Neural progenitor cell (in vitro differentiated cells): ENCODE measurements around the gene GABBR2. TPM values are rescaled to one million over a fixed set of nuclear protein-coding genes. Genes with fewer than 3 reads are reported as not detected.

Experiments
- DNase-seq: peaks from one replicate; pipeline ENCODE4 v3.0.0-alpha.2; 2016; ENCODE audit warnings: low spot score
- H2AFZ ChIP-seq: fragments of 200-600 bp; sonication (generic); replicated peaks from 2 replicates; pipeline ENCODE4 v1.6.1; 2016; ENCODE audit warnings: antibody characterized with exemption
- H3F3A ChIP-seq: fragments of 200-600 bp; sonication (generic); 2 replicates; pipeline ENCODE4 v1.6.1; 2016; ENCODE audit warnings: antibody characterized with exemption, low read depth
- H3K27ac ChIP-seq: fragments of 200-600 bp; sonication (generic); 2 replicates; pipeline ENCODE4 v1.5.1; 2016; ENCODE audit warnings: mild to moderate bottlenecking
- H3K27me3 ChIP-seq: fragments of 200-600 bp; sonication (generic); 2 replicates; pipeline ENCODE4 v1.6.1; 2016; ENCODE audit warnings: mild to moderate bottlenecking, moderate library complexity
- H3K36me3 ChIP-seq: fragments of 200-600 bp; sonication (generic); 2 replicates; pipeline ENCODE4 v1.5.1; 2016
- H3K4me1 ChIP-seq: fragments of 200-600 bp; sonication (generic); 2 replicates; pipeline ENCODE4 v1.6.1; 2016; ENCODE audit warnings: mixed run types
- H3K4me2 ChIP-seq: fragments of 200-600 bp; sonication (generic); 2 replicates; pipeline ENCODE4 v1.6.1; 2016
- H3K4me3 ChIP-seq: fragments of 200-600 bp; sonication (generic); 2 replicates; pipeline ENCODE4 v1.5.1; 2016
- H3K79me2 ChIP-seq: fragments of 200-600 bp; sonication (generic); 2 replicates; pipeline ENCODE4 v1.6.1; 2016; ENCODE audit warnings: low read depth
- H3K9ac ChIP-seq: fragments of 200-600 bp; sonication (generic); 2 replicates; pipeline ENCODE4 v1.6.1; 2016
- H3K9me3 ChIP-seq: fragments of 200-600 bp; sonication (generic); 2 replicates; pipeline ENCODE4 v1.5.1; 2016; ENCODE audit warnings: low read depth
- H4K20me1 ChIP-seq: fragments of 200-600 bp; sonication (generic); 2 replicates; pipeline ENCODE4 v1.6.1; 2016; ENCODE audit warnings: low read depth
- H3K27ac Mint-ChIP-seq: 3 replicates; pipeline ENCODE4 v1.8.0; 2021; ENCODE audit warnings: mixed read lengths
- H3K27me3 Mint-ChIP-seq: 2 replicates; pipeline ENCODE4 v1.8.0; 2022; ENCODE audit warnings: low read depth, mild to moderate bottlenecking, inconsistent platforms, moderate library complexity, mixed read lengths; ENCODE audit not compliant: insufficient read depth
- H3K36me3 Mint-ChIP-seq: 3 replicates; pipeline ENCODE4 v1.8.0; 2021; ENCODE audit warnings: mixed read lengths
- H3K4me1 Mint-ChIP-seq: 3 replicates; pipeline ENCODE4 v1.8.0; 2021; ENCODE audit warnings: mixed read lengths
- H3K4me3 Mint-ChIP-seq: 3 replicates; pipeline ENCODE4 v1.8.0; 2021; ENCODE audit warnings: mild to moderate bottlenecking, moderate library complexity, mixed read lengths
- H3K9me3 Mint-ChIP-seq: 3 replicates; pipeline ENCODE4 v1.8.0; 2020; ENCODE audit warnings: mixed read lengths
- EZH2 ChIP-seq: fragments of 200-600 bp; sonication (generic); IDR thresholded peaks from 2 replicates; pipeline ENCODE4 v1.6.1; 2017; ENCODE audit warnings: antibody characterized with exemption, mild to moderate bottlenecking, moderate library complexity
- EZH2phosphoT487 ChIP-seq: fragments of 200-600 bp; sonication (generic); IDR thresholded peaks from 2 replicates; pipeline ENCODE4 v1.6.1; 2017; ENCODE audit warnings: antibody characterized with exemption
- total RNA-seq: library from RNA; depleted of rRNA; stranded (reverse); fragments of >200 nt; gene quantifications from 2 replicates; pipeline ENCODE4 v1.2.3, GENCODE V29; 2015; ENCODE audit warnings: low replicate concordance
- TF ChIP-seq, protein P1 (sequence below): fragments of 200-600 bp; sonication (generic); IDR thresholded peaks from 2 replicates; pipeline ENCODE4 v1.5.1; 2017; ENCODE audit warnings: antibody characterized with exemption, mild to moderate bottlenecking

The GABBR2 gene
- total RNA-seq, 1 donor from 2014 or later, result not detected

DNA sequence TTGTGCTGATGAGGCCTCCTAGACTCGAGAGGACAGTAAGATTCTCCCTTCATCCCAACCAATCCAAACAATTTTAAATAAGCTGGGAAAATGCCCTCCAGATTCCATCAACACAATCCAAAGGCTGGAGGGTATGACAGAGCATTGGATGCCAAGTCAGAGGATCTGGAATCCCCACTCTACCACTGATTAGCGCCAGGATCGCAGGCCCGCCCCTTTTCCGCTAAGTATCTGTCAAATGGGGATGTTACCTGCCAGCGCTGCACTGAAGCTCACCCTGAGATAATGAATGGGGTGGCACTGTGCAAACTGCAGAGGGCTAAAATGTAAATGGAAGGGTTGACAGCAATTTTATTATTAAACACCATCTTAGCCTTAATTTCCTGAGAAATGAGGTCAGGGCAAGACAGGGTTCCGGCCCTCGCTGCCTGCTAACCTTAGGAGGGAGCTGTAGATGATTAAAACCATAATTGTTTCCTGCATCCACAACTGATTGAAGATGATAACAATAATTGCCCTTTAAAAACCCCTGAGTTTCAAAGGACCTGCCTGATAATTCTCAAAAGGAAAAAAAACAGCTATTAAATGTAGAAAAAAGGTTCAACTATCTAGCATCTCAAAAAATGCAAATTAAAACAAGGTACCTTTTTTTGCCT lies 31.6 kb upstream of the GABBR2 start:
- Histone ChIP-seq H3K9ac (no peak overlapping the region), H3K27me3 (no peaks in the 10 kb centered on the region), H3K4me1 (no peaks in the 10 kb centered on the region), H3K27ac (no peak overlapping the region), H3K9me3 (no peaks in the 10 kb centered on the region), H3K36me3 (no peaks in the 10 kb centered on the region), H4K20me1 (no peaks in the 10 kb centered on the region), H3K4me2 (no peak overlapping the region), H3K79me2 (no peaks in the 10 kb centered on the region), H3K4me3 (no peak overlapping the region), H2AFZ (no peak overlapping the region), H3F3A (no peaks in the 10 kb centered on the region)
- no peak overlapping the region for H3K4me3 Mint-ChIP-seq
- peaks cover 6% of the 10 kb centered on the region for H3K27me3 Mint-ChIP-seq
- H3K9me3 Mint-ChIP-seq, result peaks cover 13% of the 10 kb centered on the region
- H3K27ac Mint-ChIP-seq, result no peak overlapping the region
- DNase-seq, result no peak
- peaks cover 38% of the 10 kb centered on the region for H3K36me3 Mint-ChIP-seq
- TF ChIP-seq, protein P1, sequence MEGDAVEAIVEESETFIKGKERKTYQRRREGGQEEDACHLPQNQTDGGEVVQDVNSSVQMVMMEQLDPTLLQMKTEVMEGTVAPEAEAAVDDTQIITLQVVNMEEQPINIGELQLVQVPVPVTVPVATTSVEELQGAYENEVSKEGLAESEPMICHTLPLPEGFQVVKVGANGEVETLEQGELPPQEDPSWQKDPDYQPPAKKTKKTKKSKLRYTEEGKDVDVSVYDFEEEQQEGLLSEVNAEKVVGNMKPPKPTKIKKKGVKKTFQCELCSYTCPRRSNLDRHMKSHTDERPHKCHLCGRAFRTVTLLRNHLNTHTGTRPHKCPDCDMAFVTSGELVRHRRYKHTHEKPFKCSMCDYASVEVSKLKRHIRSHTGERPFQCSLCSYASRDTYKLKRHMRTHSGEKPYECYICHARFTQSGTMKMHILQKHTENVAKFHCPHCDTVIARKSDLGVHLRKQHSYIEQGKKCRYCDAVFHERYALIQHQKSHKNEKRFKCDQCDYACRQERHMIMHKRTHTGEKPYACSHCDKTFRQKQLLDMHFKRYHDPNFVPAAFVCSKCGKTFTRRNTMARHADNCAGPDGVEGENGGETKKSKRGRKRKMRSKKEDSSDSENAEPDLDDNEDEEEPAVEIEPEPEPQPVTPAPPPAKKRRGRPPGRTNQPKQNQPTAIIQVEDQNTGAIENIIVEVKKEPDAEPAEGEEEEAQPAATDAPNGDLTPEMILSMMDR, result no peak
- no peak for TF ChIP-seq EZH2
- no peak for TF ChIP-seq EZH2phosphoT487
- no peaks in the 10 kb centered on the region for H3K4me1 Mint-ChIP-seq

DNA sequence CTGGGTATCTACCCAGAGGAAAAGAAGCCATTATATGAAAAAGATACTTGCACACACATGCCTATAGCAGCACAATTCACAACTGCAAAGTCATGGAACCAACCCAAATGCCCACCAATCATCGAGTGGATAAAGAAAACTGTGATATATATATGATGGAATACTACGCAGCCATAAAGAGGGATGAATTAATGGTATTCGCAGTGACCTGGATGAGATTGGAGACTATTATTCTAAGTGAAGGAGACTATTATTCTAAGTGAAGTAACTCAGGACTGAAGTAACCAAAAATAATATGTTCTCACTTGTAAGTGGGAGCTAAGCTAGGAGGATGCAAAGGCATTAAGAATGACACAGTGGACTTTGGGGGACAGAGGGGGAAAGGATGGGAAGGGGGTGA lies 30.0 kb upstream of the GABBR2 start:
- H3K4me3 ChIP-seq, result no peak overlapping the region
- H3K27ac Mint-ChIP-seq, result no peak overlapping the region
- no peak overlapping the region for H2AFZ ChIP-seq
- H3F3A ChIP-seq, result no peaks in the 10 kb centered on the region
- H3K4me3 Mint-ChIP-seq, result no peak overlapping the region
- DNase-seq, result no peak
- TF ChIP-seq EZH2 (no peak), EZH2phosphoT487 (no peak)
- TF ChIP-seq, protein P1, result no peak
- H3K9me3 Mint-ChIP-seq, result peaks cover 13% of the 10 kb centered on the region
- no peak overlapping the region for H3K27ac ChIP-seq
- peaks cover 32% of the 10 kb centered on the region for H3K36me3 Mint-ChIP-seq
- H3K27me3 ChIP-seq, result no peaks in the 10 kb centered on the region
- H3K4me2 ChIP-seq, result no peak overlapping the region
- H3K27me3 Mint-ChIP-seq, result peaks cover under 1% of the 10 kb centered on the region
- H3K9ac ChIP-seq, result no peak overlapping the region
- H3K36me3 ChIP-seq, result no peaks in the 10 kb centered on the region
- no peaks in the 10 kb centered on the region for H3K4me1 Mint-ChIP-seq
- no peaks in the 10 kb centered on the region for H4K20me1 ChIP-seq
- H3K4me1 ChIP-seq, result no peaks in the 10 kb centered on the region
- H3K79me2 ChIP-seq, result no peaks in the 10 kb centered on the region
- H3K9me3 ChIP-seq, result no peaks in the 10 kb centered on the region

DNA sequence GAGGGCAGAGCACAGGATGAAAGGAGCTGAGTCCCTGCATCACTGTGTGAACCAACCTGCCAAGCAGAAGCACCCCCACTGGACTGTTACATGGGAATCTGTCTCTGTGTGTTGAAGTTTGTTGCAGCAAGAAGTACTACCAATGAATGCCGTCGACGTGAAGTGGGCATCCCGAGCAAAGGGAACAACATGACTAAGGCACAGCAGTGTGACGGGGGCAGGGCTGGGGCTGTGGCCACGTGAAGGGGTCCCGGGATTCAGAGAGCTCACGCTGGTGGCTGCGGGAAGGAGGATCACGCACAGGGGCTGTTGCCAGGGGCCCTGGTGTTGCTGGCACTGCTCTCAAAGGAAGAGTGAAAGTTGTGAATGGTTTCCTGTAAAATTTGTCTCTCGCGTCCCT lies 27.5 kb upstream of the GABBR2 start:
- no peaks in the 10 kb centered on the region for H3K36me3 ChIP-seq
- no peak overlapping the region for H3K9ac ChIP-seq
- no peaks in the 10 kb centered on the region for H3K4me1 Mint-ChIP-seq
- H4K20me1 ChIP-seq, result no peaks in the 10 kb centered on the region
- peaks cover 13% of the 10 kb centered on the region for H3K9me3 Mint-ChIP-seq
- no peaks in the 10 kb centered on the region for H3K4me1 ChIP-seq
- no peak overlapping the region for H3K27ac ChIP-seq
- no peaks in the 10 kb centered on the region for H3K9me3 ChIP-seq
- peaks cover 34% of the 10 kb centered on the region for H3K36me3 Mint-ChIP-seq
- no peak for DNase-seq
- no peak overlapping the region for H3K27ac Mint-ChIP-seq
- H3F3A ChIP-seq, result no peaks in the 10 kb centered on the region
- no peak overlapping the region for H3K4me3 ChIP-seq
- H3K27me3 ChIP-seq, result no peaks in the 10 kb centered on the region
- H3K4me2 ChIP-seq, result no peak overlapping the region
- no peaks in the 10 kb centered on the region for H3K79me2 ChIP-seq
- TF ChIP-seq, protein P1, result no peak
- no peak for TF ChIP-seq EZH2phosphoT487
- TF ChIP-seq EZH2, result no peak
- no peak overlapping the region for H2AFZ ChIP-seq
- no peak overlapping the region for H3K4me3 Mint-ChIP-seq
- no peaks in the 10 kb centered on the region for H3K27me3 Mint-ChIP-seq
